Measurements from ENCODE around the gene LRRC8D. TPM values are rescaled to one million over a fixed set of nuclear protein-coding genes. Genes with fewer than 3 reads are reported as not detected.

The LRRC8D gene
- total RNA-seq, 1 donor from 2014 or later = 17.0 TPM

DNA sequence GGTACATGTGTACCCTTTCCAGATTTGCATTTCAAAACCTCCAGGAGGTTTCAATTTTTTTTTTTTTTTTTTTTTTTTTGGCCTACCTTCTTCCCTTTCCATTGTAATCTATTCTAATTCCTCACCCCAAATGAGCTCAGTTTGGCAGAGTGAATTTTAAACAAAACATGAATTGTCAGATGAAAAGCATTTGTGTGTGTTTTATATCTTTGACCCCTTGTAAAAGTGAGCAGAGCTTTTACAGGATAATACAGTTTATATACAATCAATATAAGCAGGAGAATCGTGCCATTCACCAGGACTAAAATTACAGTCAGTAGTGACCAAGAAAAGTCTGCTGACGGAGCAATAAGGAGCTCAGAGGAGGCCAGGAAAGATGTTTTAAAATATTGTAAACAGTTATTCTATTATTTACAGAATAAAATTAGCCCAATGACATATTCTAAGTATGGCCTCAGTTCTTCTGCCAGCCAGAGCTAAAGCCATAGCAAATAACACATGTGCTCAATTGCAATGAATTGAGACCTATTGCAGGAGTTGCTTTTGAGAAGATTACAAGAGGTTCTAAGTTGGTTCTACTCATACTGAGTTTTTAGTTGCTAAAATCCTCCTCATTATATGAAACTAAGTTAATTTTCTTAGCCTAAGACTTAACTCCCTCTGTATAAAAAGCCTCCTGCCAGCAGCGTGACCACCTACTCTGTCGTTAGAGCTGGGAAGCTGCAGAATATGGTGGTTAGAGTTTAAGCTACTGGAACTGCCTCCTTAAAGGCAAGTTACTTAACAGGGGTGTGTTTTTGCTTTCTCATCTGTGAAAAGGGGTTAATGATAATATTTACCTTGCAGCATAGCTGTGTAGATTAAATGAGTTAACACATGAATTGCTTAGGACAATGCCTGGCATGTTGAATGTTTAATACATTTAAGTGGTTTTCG, 123.3 kb downstream of the LRRC8D start:
- no peaks in the 10 kb centered on the region for H3K36me3 ChIP-seq
- ATAC-seq = no peak
- no peaks in the 10 kb centered on the region for H3K9me3 ChIP-seq

DNA sequence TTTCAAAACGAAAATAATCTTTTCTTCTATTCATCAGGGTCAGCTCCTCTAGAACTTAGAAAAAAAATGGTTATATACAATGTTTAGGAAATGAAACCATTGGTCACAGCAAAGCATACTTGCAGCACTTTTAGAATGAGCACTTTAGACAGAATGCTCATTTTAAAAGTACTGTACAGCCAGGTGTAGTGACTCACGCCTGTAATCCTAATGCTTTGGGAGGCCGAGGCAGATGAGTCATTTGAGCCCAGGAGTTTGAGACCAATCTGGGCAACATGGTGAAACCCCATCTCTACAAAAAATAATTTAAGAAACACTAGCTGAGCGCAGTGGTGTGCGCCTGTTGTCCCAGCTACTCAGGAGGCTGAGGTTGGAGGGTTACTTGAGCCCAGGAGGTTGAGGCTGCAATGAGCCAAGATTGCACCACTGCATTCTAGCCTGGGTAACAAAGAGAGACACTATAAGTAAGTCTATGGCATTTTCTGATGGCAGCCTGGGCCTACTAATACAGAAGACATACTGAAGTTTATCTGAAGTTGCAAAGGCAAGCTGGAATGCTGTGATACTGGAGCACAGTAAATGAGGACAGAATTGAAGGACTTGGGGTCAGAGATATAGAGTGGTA, 125.1 kb downstream of the LRRC8D start:
- no peak for ATAC-seq
- Histone ChIP-seq H3K4me3 (no peak overlapping the region), H3K4me1 (no peaks in the 10 kb centered on the region), H3K27me3 (no peaks in the 10 kb centered on the region), H3K27ac (no peak overlapping the region), H3K36me3 (no peaks in the 10 kb centered on the region), H3K9me3 (no peaks in the 10 kb centered on the region)
- TF ChIP-seq, protein P1, sequence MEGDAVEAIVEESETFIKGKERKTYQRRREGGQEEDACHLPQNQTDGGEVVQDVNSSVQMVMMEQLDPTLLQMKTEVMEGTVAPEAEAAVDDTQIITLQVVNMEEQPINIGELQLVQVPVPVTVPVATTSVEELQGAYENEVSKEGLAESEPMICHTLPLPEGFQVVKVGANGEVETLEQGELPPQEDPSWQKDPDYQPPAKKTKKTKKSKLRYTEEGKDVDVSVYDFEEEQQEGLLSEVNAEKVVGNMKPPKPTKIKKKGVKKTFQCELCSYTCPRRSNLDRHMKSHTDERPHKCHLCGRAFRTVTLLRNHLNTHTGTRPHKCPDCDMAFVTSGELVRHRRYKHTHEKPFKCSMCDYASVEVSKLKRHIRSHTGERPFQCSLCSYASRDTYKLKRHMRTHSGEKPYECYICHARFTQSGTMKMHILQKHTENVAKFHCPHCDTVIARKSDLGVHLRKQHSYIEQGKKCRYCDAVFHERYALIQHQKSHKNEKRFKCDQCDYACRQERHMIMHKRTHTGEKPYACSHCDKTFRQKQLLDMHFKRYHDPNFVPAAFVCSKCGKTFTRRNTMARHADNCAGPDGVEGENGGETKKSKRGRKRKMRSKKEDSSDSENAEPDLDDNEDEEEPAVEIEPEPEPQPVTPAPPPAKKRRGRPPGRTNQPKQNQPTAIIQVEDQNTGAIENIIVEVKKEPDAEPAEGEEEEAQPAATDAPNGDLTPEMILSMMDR (IDR thresholded peaks at IDR 0.05) = no peak
- intact Hi-C loops (cut with DNase I) = no loop called here
- DNase-seq = no peak

More for the DNA sequence above, 123.3 kb downstream of the LRRC8D start:
- no peaks in the 10 kb centered on the region for H3K4me1 ChIP-seq
- H3K4me3 ChIP-seq = no peak overlapping the region
- H3K27ac ChIP-seq = no peak overlapping the region
- no peak for DNase-seq
- TF ChIP-seq, protein P1 (IDR thresholded peaks at IDR 0.05) = no peak
- no peaks in the 10 kb centered on the region for H3K27me3 ChIP-seq
- intact Hi-C loops (cut with DNase I) = no loop called here

DNA sequence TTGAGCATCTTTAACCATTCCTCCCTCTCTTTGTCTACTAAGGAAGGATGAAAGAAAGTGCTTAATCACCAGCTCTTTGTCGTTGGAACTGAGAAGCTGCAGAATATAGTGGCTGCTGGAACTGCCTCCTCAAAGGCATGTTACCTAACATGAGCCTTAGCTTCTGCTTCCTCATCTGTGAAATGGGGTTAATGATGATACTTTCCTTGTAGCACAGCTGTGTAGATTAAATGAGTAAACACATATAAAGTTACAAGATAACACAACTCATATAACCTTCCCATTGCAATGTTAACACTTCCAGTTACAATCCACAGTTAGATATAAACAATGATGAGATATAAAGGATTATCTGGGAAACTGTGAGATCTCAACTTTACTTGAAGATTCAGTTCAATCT, 125.7 kb downstream of the LRRC8D start:
- H3K27me3 ChIP-seq = no peaks in the 10 kb centered on the region
- H3K4me1 ChIP-seq = no peaks in the 10 kb centered on the region
- no peak for DNase-seq
- no peaks in the 10 kb centered on the region for H3K36me3 ChIP-seq
- no peak overlapping the region for H3K27ac ChIP-seq
- intact Hi-C loops (cut with DNase I) = no loop called here
- TF ChIP-seq, protein P1 (IDR thresholded peaks at IDR 0.05) = no peak
- H3K4me3 ChIP-seq = no peak overlapping the region
- ATAC-seq = no peak
- no peaks in the 10 kb centered on the region for H3K9me3 ChIP-seq

DNA sequence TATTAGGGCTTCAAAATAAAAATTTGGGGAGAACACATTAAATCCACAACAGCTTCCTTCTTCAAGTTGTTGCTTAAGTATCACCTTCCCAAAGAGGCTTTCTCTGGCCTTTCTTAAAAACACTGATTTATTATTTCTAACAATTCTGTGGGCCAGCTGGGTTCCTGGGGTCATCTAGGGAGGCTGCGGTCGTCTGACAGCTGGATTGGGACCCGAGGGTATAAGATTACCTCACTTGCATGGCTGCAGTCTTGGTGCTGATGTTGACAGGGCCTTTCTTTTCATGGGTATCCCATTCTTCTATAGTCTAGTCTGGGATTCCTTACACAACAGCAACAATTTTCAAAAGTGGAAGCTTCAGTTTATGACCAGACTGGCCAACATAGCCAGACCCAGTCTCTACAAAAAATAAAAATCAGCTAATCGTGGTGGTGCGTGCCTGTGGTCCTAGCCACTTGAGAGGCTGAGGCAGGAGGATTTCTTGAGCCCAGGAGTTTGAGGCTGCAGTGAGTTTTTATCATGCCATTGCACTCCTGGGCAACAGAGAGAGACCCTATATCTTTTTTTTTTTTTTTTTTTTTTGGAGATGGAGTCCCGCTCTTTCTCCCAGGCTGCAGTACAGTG, 128.0 kb downstream of the LRRC8D start:
- H3K36me3 ChIP-seq = no peaks in the 10 kb centered on the region
- TF ChIP-seq, protein P1 (IDR thresholded peaks at IDR 0.05) = no peak
- intact Hi-C loops (cut with DNase I) = no loop called here
- no peaks in the 10 kb centered on the region for H3K27me3 ChIP-seq
- H3K27ac ChIP-seq = no peak overlapping the region
- no peaks in the 10 kb centered on the region for H3K9me3 ChIP-seq
- no peak for DNase-seq
- no peak overlapping the region for H3K4me3 ChIP-seq
- ATAC-seq = no peak
- H3K4me1 ChIP-seq = no peaks in the 10 kb centered on the region

DNA sequence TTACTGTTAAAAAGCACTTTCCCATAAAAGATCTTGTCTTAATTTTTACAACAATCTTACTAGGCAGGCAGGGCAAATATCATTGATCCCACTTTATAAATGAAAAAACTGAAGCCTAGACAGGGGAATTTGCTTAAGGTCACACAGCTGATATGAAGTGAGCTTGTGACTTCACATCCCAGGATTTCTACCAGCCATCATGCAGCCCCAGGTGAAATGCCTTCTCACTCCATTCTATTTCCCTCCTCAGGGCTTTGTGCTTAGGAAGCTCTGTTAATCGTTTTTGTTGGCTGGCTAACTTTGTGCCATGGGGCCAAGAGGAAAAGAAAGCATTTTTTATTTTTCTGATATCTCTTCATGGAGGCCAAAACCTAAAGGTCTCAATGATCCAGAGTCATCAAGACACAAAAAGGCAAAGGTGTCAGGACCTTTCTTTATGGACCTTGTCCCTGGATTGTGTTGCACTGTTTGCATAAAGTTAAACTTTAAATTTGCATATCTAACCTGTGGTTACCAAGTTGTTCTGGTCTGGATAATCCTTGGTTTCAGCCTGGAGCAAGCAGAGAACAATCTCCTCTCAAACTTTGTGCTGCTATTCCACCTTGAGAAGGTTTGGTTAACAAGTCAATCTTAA, 129.3 kb downstream of the LRRC8D start:
- TF ChIP-seq, protein P1 (IDR thresholded peaks at IDR 0.05) = no peak
- no peak for DNase-seq
- no peaks in the 10 kb centered on the region for H3K9me3 ChIP-seq
- no peak for ATAC-seq
- H3K27ac ChIP-seq = no peak overlapping the region
- H3K4me1 ChIP-seq = no peaks in the 10 kb centered on the region
- H3K36me3 ChIP-seq = no peaks in the 10 kb centered on the region
- intact Hi-C loops (cut with DNase I) = no loop called here
- H3K27me3 ChIP-seq = no peaks in the 10 kb centered on the region
- no peak overlapping the region for H3K4me3 ChIP-seq

Data from upper lobe of right lung (tissue), 1 donor.